T-helper 1 cell treated with Interleukin-12 subunit alpha and Interleukin-12 subunit beta and Interleukin-4 antibody, amounts not matched to agents 30 μg/mL and 1 μg/mL, for 36 hours (primary cell): ENCODE data around the gene SEMA3F.

Experiments used
- H3K27ac Mint-ChIP-seq: one replicate; pipeline ENCODE4 v1.8.0; 2021; ENCODE audit warnings: mild to moderate bottlenecking, mixed read lengths
- H3K27me3 Mint-ChIP-seq: one replicate; pipeline ENCODE4 v1.8.0; 2021; ENCODE audit warnings: low read depth, mixed read lengths
- H3K36me3 Mint-ChIP-seq: one replicate; pipeline ENCODE4 v1.8.0; 2021; ENCODE audit warnings: low read depth, mixed read lengths
- H3K4me1 Mint-ChIP-seq: one replicate; pipeline ENCODE4 v1.8.0; 2021; ENCODE audit warnings: low read depth, mixed read lengths
- H3K4me3 Mint-ChIP-seq: one replicate; pipeline ENCODE4 v1.8.0; 2021; ENCODE audit warnings: mild to moderate bottlenecking, moderate library complexity, mixed read lengths
- H3K9me3 Mint-ChIP-seq: one replicate; pipeline ENCODE4 v1.8.0; 2021; ENCODE audit warnings: mixed read lengths

SEMA3F gene

GRCh38 chr3:50125541-50126286 is 29.4 kb upstream of the SEMA3F start:
- H3K27me3 Mint-ChIP-seq = no peaks in the 10 kb centered on the region
- no peak overlapping the region for H3K27ac Mint-ChIP-seq
- no peak overlapping the region for H3K4me3 Mint-ChIP-seq
- no peaks in the 10 kb centered on the region for H3K4me1 Mint-ChIP-seq
- no peaks in the 10 kb centered on the region for H3K36me3 Mint-ChIP-seq
- no peaks in the 10 kb centered on the region for H3K9me3 Mint-ChIP-seq

GRCh38 chr3:50126287-50127211 is 28.6 kb upstream of the SEMA3F start:
- no peaks in the 10 kb centered on the region for H3K4me1 Mint-ChIP-seq
- H3K27ac Mint-ChIP-seq = no peak overlapping the region
- no peaks in the 10 kb centered on the region for H3K36me3 Mint-ChIP-seq
- H3K4me3 Mint-ChIP-seq = no peak overlapping the region
- no peaks in the 10 kb centered on the region for H3K9me3 Mint-ChIP-seq
- no peaks in the 10 kb centered on the region for H3K27me3 Mint-ChIP-seq

GRCh38 chr3:50127251-50127691 is 27.9 kb upstream of the SEMA3F start:
- Mint-ChIP-seq H3K27me3 (no peaks in the 10 kb centered on the region), H3K27ac (no peak overlapping the region), H3K4me1 (no peaks in the 10 kb centered on the region), H3K9me3 (no peaks in the 10 kb centered on the region), H3K36me3 (no peaks in the 10 kb centered on the region), H3K4me3 (no peak overlapping the region)

GRCh38 chr3:50128001-50128400 is 27.1 kb upstream of the SEMA3F start:
- Mint-ChIP-seq H3K4me3 (no peak overlapping the region), H3K4me1 (no peaks in the 10 kb centered on the region), H3K27me3 (no peaks in the 10 kb centered on the region), H3K36me3 (no peaks in the 10 kb centered on the region), H3K27ac (no peak overlapping the region), H3K9me3 (no peaks in the 10 kb centered on the region)

- no peaks in the 10 kb centered on the region for H3K9me3 Mint-ChIP-seq
- no peak overlapping the region for H3K27ac Mint-ChIP-seq
- H3K27me3 Mint-ChIP-seq = no peaks in the 10 kb centered on the region
- no peaks in the 10 kb centered on the region for H3K36me3 Mint-ChIP-seq
- no peak overlapping the region for H3K4me3 Mint-ChIP-seq
- no peaks in the 10 kb centered on the region for H3K4me1 Mint-ChIP-seq
Observed at GRCh38 chr3:50130436-50130835, 24.7 kb upstream of the SEMA3F start.

GRCh38 chr3:50132421-50133282 is 22.5 kb upstream of the SEMA3F start:
- Mint-ChIP-seq H3K4me1 (no peaks in the 10 kb centered on the region), H3K36me3 (no peaks in the 10 kb centered on the region), H3K9me3 (no peaks in the 10 kb centered on the region), H3K27ac (no peak overlapping the region), H3K27me3 (no peaks in the 10 kb centered on the region), H3K4me3 (no peak overlapping the region)

GRCh38 chr3:50133283-50133615 is 21.9 kb upstream of the SEMA3F start:
- Mint-ChIP-seq H3K4me1 (peaks cover 2% of the 10 kb centered on the region), H3K27ac (no peak overlapping the region), H3K27me3 (no peaks in the 10 kb centered on the region), H3K36me3 (no peaks in the 10 kb centered on the region), H3K9me3 (no peaks in the 10 kb centered on the region), H3K4me3 (no peak overlapping the region)

- H3K4me3 Mint-ChIP-seq = no peak overlapping the region
- H3K27me3 Mint-ChIP-seq = no peaks in the 10 kb centered on the region
- H3K27ac Mint-ChIP-seq = no peak overlapping the region
- no peaks in the 10 kb centered on the region for H3K9me3 Mint-ChIP-seq
- H3K36me3 Mint-ChIP-seq = no peaks in the 10 kb centered on the region
- H3K4me1 Mint-ChIP-seq = peaks cover 8% of the 10 kb centered on the region
Observed at GRCh38 chr3:50134367-50134766, 20.8 kb upstream of the SEMA3F start.

GRCh38 chr3:50135964-50136363 is 19.2 kb upstream of the SEMA3F start:
- peaks cover 8% of the 10 kb centered on the region for H3K4me1 Mint-ChIP-seq
- no peaks in the 10 kb centered on the region for H3K27me3 Mint-ChIP-seq
- H3K9me3 Mint-ChIP-seq = no peaks in the 10 kb centered on the region

GRCh38 chr3:50136714-50137405 is 18.3 kb upstream of the SEMA3F start:
- no peak overlapping the region for H3K27ac Mint-ChIP-seq
- H3K9me3 Mint-ChIP-seq = no peaks in the 10 kb centered on the region
- H3K4me3 Mint-ChIP-seq = no peak overlapping the region
- no peaks in the 10 kb centered on the region for H3K27me3 Mint-ChIP-seq
- peaks cover 8% of the 10 kb centered on the region for H3K4me1 Mint-ChIP-seq
- no peaks in the 10 kb centered on the region for H3K36me3 Mint-ChIP-seq

More at GRCh38 chr3:50135964-50136363, 19.2 kb upstream of the SEMA3F start:
- Mint-ChIP-seq H3K4me3 (no peak overlapping the region), H3K27ac (no peak overlapping the region), H3K36me3 (no peaks in the 10 kb centered on the region)

GRCh38 chr3:50137531-50137930 is 17.6 kb upstream of the SEMA3F start:
- Mint-ChIP-seq H3K27ac (no peak overlapping the region), H3K9me3 (no peaks in the 10 kb centered on the region), H3K36me3 (no peaks in the 10 kb centered on the region), H3K4me1 (peaks cover 8% of the 10 kb centered on the region), H3K4me3 (no peak overlapping the region), H3K27me3 (no peaks in the 10 kb centered on the region)

GRCh38 chr3:50138266-50139200 is 16.6 kb upstream of the SEMA3F start:
- Mint-ChIP-seq H3K4me1 (peaks cover 8% of the 10 kb centered on the region), H3K4me3 (no peak overlapping the region), H3K9me3 (no peaks in the 10 kb centered on the region), H3K27ac (peak overlapping the region; percentile 24), H3K27me3 (no peaks in the 10 kb centered on the region), H3K36me3 (no peaks in the 10 kb centered on the region)

- Mint-ChIP-seq H3K27me3 (no peaks in the 10 kb centered on the region), H3K4me3 (no peak overlapping the region), H3K9me3 (no peaks in the 10 kb centered on the region), H3K4me1 (peaks cover 8% of the 10 kb centered on the region), H3K27ac (no peak overlapping the region), H3K36me3 (no peaks in the 10 kb centered on the region)
Observed at GRCh38 chr3:50139308-50139707, 15.8 kb upstream of the SEMA3F start.
